Keratinocyte (primary cell): ENCODE data around the gene ATOX1. TPM values are rescaled to one million over a fixed set of nuclear protein-coding genes. Genes with fewer than 3 reads are reported as not detected.

ENCODE experiments used
- DNase-seq: peaks from one replicate; pipeline ENCODE4 v3.0.0-alpha.2; 2011; ENCODE audit warnings: low read depth, missing footprints, low spot score
- FAIRE-seq: peaks from 2 replicates; lab custom pipeline; 2011; peaks lifted over from hg19 to GRCh38; lab: Jason Lieb, UNC
- H2AFZ ChIP-seq: 2 replicates; pipeline ENCODE4 v1.6.0; 2012; ENCODE audit warnings: low read length, control low read depth, inconsistent platforms; ENCODE audit not compliant: control insufficient read depth
- H3K27ac ChIP-seq: 2 replicates; pipeline ENCODE4 v1.5.1; 2011; ENCODE audit warnings: low read length; ENCODE audit not compliant: control insufficient read depth, insufficient read depth
- H3K27me3 ChIP-seq: 3 replicates; pipeline ENCODE4 v1.6.0; 2011; ENCODE audit warnings: low read length; ENCODE audit not compliant: control insufficient read depth, insufficient read depth; ENCODE audit errors: extremely low read depth
- H3K36me3 ChIP-seq, 2 experiments: 2 replicates in 1 of 2; 3 replicates in 1 of 2; pipeline ENCODE4 v1.5.1; 2011; ENCODE audit warnings: low read length in 2 of 2, mild to moderate bottlenecking in 1 of 2; ENCODE audit not compliant: control insufficient read depth in 2 of 2, insufficient read depth in 2 of 2; ENCODE audit errors: extremely low read depth in 1 of 2
- H3K4me1 ChIP-seq: 3 replicates; pipeline ENCODE4 v1.5.1; 2011; ENCODE audit warnings: low read length; ENCODE audit not compliant: control insufficient read depth, insufficient read depth; ENCODE audit errors: extremely low read depth
- H3K4me2 ChIP-seq: 3 replicates; pipeline ENCODE4 v1.6.0; 2011; ENCODE audit warnings: low read depth, low read length; ENCODE audit not compliant: control insufficient read depth, insufficient read depth; ENCODE audit errors: extremely low read depth
- H3K4me3 ChIP-seq, 3 experiments: fragments of 200-600 bp in 1 of 3; sonication (generic) in 1 of 3; 2 replicates in 2 of 3; 3 replicates in 1 of 3; pipeline ENCODE4 v1.5.1; 2011 to 2016; ENCODE audit warnings: low read length in 3 of 3, mild to moderate bottlenecking in 3 of 3, control low read depth in 2 of 3, inconsistent platforms in 1 of 3, low read depth in 1 of 3, mixed read lengths in 1 of 3, mixed run types in 1 of 3, moderate library complexity in 1 of 3; ENCODE audit not compliant: control insufficient read depth in 2 of 3, insufficient read depth in 2 of 3; ENCODE audit errors: extremely low read depth in 1 of 3
- H3K79me2 ChIP-seq: 2 replicates; pipeline ENCODE4 v1.6.0; 2012; ENCODE audit warnings: low read length; ENCODE audit not compliant: control insufficient read depth, insufficient read depth
- H3K9ac ChIP-seq: 3 replicates; pipeline ENCODE4 v1.6.0; 2011; ENCODE audit warnings: low read length; ENCODE audit not compliant: control insufficient read depth, insufficient read depth; ENCODE audit errors: extremely low read depth
- H3K9me1 ChIP-seq: 3 replicates; pipeline ENCODE4 v1.6.0; 2011; ENCODE audit warnings: low read length; ENCODE audit not compliant: control insufficient read depth, insufficient read depth; ENCODE audit errors: extremely low read depth
- H3K9me3 ChIP-seq: 2 replicates; pipeline ENCODE4 v1.5.1; 2012; ENCODE audit warnings: low read depth, low read length; ENCODE audit not compliant: control insufficient read depth
- H4K20me1 ChIP-seq: 3 replicates; pipeline ENCODE4 v1.6.0; 2011; ENCODE audit warnings: low read length; ENCODE audit not compliant: control insufficient read depth, insufficient read depth; ENCODE audit errors: extremely low read depth
- EZH2 ChIP-seq: IDR thresholded peaks from one replicate; pipeline ENCODE4 v1.6.1; 2012; ENCODE audit warnings: inconsistent platforms, mild to moderate bottlenecking, low read length, moderate library complexity
- dilution Hi-C: fragments of 300-500 bp; cut with MboI; formaldehyde crosslinking; loops from one replicate; pipeline ENCODE4 v1.7.0; 2020; ENCODE audit warnings: low sequenced_read_pairs; ENCODE audit not compliant: extremely low pct_ligation_motif_present
- polyA plus RNA-seq, 5 experiments: library from polyadenylated mRNA; depleted of rRNA in 3 of 5; stranded (reverse) in 3 of 5; stranded (forward) in 1 of 5; unstranded in 1 of 5; fragments of >200 nt; gene quantifications; 1 replicate in 1 of 5; 2 replicates in 3 of 5; 3 replicates in 1 of 5; pipeline versions ENCODE4 v1.2.1 to v1.2.3, GENCODE V29; 2011 to 2012; ENCODE audit warnings: missing spikeins in 2 of 5, low read depth in 1 of 5, low replicate concordance in 1 of 5
- TF ChIP-seq, protein P1 (sequence below), 3 experiments: IDR thresholded peaks in 1 of 3; conservative IDR thresholded peaks in 1 of 3; optimal IDR thresholded peaks in 1 of 3; 2 replicates in 2 of 3; 3 replicates in 1 of 3; pipeline versions ENCODE3 to v1.5.1; 2011; ENCODE audit warnings: low read length in 3 of 3, mild to moderate bottlenecking in 3 of 3, moderate library complexity in 2 of 3, control low read depth in 1 of 3, inconsistent platforms in 1 of 3; ENCODE audit not compliant: insufficient read depth in 2 of 3; ENCODE audit errors: extremely low read depth in 1 of 3

ATOX1 gene
- polyA plus RNA-seq, 1 donor (not counting 4 experiments of a cell fraction or from before 2014, with no cell fraction given) = 173 TPM

DNA sequence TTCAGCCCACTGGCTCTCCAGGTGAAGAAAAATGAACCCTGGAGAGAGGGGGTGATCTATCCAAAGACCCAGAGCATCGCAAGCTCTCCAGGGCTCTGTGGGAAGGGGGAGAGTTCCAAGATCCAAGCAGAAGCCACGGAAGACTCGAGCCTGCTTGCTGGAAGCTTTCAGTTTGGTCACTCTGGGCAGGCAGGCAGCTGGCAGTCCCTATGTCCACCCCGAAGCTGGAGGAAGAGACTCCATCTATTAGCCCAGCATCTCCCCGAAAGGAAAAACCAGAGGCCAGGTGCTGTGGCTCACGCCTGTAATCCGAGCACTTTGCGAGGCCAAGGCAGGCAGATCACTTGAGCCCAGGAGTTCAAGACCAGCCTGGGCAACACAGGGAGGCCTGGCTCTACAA is 61.0 kb downstream of the ATOX1 start:
- no peak for TF ChIP-seq EZH2
- TF ChIP-seq, protein P1, sequence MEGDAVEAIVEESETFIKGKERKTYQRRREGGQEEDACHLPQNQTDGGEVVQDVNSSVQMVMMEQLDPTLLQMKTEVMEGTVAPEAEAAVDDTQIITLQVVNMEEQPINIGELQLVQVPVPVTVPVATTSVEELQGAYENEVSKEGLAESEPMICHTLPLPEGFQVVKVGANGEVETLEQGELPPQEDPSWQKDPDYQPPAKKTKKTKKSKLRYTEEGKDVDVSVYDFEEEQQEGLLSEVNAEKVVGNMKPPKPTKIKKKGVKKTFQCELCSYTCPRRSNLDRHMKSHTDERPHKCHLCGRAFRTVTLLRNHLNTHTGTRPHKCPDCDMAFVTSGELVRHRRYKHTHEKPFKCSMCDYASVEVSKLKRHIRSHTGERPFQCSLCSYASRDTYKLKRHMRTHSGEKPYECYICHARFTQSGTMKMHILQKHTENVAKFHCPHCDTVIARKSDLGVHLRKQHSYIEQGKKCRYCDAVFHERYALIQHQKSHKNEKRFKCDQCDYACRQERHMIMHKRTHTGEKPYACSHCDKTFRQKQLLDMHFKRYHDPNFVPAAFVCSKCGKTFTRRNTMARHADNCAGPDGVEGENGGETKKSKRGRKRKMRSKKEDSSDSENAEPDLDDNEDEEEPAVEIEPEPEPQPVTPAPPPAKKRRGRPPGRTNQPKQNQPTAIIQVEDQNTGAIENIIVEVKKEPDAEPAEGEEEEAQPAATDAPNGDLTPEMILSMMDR (optimal IDR thresholded peaks at IDR 0.05 in 1 of 3, IDR thresholded peaks at IDR 0.05 in 1 of 3, conservative IDR thresholded peaks at IDR 0.05 in 1 of 3; ENCODE audit: extremely low read depth in 1 of 3, insufficient read depth in 2 of 3, low read length in 3 of 3) = no peak
- DNase-seq (no peak), FAIRE-seq (no peak)
- H3K9me1 ChIP-seq = no peaks in the 10 kb centered on the region
- no peak overlapping the region for H3K27ac ChIP-seq
- H3K4me3 ChIP-seq = no peak overlapping the region
- H3K4me1 ChIP-seq = peaks cover 18% of the 10 kb centered on the region
- no peaks in the 10 kb centered on the region for H4K20me1 ChIP-seq
- H3K9ac ChIP-seq = no peak overlapping the region
- no peaks in the 10 kb centered on the region for H3K36me3 ChIP-seq
- dilution Hi-C loops = no loop called here
- H3K27me3 ChIP-seq = no peaks in the 10 kb centered on the region
- H2AFZ ChIP-seq = no peak overlapping the region
- no peaks in the 10 kb centered on the region for H3K9me3 ChIP-seq
- no peaks in the 10 kb centered on the region for H3K79me2 ChIP-seq
- no peak overlapping the region for H3K4me2 ChIP-seq

DNA sequence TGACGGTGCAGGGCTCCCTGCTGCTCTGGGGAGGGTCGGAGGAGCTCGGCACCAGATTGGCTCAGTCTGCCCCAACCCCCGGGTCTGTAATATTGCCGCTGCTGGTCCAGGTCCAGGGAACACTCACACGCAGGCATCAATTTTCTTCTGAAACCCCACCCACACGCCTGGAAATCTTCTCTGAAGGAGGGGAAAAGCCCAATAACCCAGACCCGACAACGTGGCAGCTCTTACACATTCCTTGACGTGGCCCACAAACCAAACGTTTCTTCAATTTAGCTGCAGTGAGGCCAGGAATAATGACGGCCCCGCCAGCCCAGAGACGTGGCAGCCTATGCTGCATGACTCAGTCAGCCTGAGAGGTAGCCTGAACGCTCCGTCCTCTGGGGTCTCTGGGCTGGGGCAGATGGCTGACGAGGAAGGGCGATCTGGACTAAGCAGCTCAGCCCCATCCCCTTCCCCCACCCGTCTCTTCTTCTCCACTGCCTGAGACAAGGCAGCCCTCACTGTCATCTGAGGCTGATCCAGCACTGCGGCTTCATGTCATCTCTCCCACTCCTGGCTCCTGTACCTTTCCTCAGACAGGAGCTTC is 61.9 kb downstream of the ATOX1 start:
- H3K4me3 ChIP-seq = no peak overlapping the region

More for the DNA sequence above, 61.9 kb downstream of the ATOX1 start:
- Histone ChIP-seq H3K9ac (peak overlapping the region; percentile 34), H4K20me1 (no peaks in the 10 kb centered on the region), H3K36me3 (no peaks in the 10 kb centered on the region), H2AFZ (peak overlapping the region; percentile 77), H3K4me2 (no peak overlapping the region), H3K4me1 (peaks cover 18% of the 10 kb centered on the region), H3K27ac (no peak overlapping the region), H3K9me1 (no peaks in the 10 kb centered on the region), H3K79me2 (no peaks in the 10 kb centered on the region), H3K27me3 (no peaks in the 10 kb centered on the region), H3K9me3 (no peaks in the 10 kb centered on the region)
- DNase-seq = no peak
- peak; percentile 67 for FAIRE-seq
- TF ChIP-seq, protein P1 (optimal IDR thresholded peaks at IDR 0.05 in 1 of 3, IDR thresholded peaks at IDR 0.05 in 1 of 3, conservative IDR thresholded peaks at IDR 0.05 in 1 of 3; ENCODE audit: extremely low read depth in 1 of 3, insufficient read depth in 2 of 3, low read length in 3 of 3) = no peak
- no peak for TF ChIP-seq EZH2
- dilution Hi-C loops = no loop called here
